Measurements from ENCODE around the gene PPP2R2C.

The PPP2R2C gene

GRCh38 chr4:6342530-6343293, 129.7 kb downstream of the PPP2R2C start:
- in situ Hi-C loops (cut with HindIII; ENCODE audit: low sequenced_read_pairs), result no loop called here
- TF ChIP-seq CTCF (IDR thresholded peaks at IDR 0.05; ENCODE audit: low read depth, low read length), result no peak
- H3K4me3 ChIP-seq (ENCODE audit: low read depth, low read length), result no peak overlapping the region
- DNase-seq (ENCODE audit: low read depth, low spot score), result no peak

- no peak for TF ChIP-seq CTCF (IDR thresholded peaks at IDR 0.05; ENCODE audit: low read depth, low read length)
- in situ Hi-C loops (cut with HindIII; ENCODE audit: low sequenced_read_pairs), result no loop called here
- no peak overlapping the region for H3K4me3 ChIP-seq (ENCODE audit: low read depth, low read length)
- no peak for DNase-seq (ENCODE audit: low read depth, low spot score)
Measured at GRCh38 chr4:6341696-6342095, 130.7 kb downstream of the PPP2R2C start.

DNA sequence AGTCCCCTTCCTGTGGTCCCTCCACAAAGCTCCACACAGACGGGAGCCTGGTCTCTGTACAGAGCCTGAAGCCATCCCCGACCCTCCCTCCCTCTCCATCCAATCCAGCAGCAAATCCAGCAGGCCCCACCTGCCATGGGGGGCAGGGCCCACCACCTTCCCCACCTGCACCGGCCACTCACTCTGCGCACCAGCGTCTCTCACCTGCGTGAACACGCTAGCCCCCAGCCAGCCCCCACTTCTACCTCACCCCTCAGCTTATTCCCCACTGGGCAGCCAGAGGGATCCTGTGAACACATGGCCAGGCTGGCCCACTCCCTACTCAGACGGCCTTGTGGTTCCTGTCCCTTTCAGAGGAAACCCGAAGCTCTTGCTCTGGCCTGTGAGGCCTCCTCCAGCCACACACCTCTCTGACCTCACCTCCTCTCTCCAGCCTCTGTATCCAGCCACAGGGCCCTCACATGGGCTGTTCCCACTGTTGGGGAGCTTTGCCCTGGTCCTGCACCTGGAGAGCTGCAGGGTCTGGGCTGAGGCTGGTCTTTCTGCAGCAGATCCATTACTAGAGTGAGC, 131.9 kb downstream of the PPP2R2C start:
- H3K4me3 ChIP-seq (ENCODE audit: low read depth, low read length), result no peak overlapping the region
- no peak for DNase-seq (ENCODE audit: low read depth, low spot score)
- in situ Hi-C loops (cut with HindIII; ENCODE audit: low sequenced_read_pairs), result no loop called here
- no peak for TF ChIP-seq CTCF (IDR thresholded peaks at IDR 0.05; ENCODE audit: low read depth, low read length)

DNA sequence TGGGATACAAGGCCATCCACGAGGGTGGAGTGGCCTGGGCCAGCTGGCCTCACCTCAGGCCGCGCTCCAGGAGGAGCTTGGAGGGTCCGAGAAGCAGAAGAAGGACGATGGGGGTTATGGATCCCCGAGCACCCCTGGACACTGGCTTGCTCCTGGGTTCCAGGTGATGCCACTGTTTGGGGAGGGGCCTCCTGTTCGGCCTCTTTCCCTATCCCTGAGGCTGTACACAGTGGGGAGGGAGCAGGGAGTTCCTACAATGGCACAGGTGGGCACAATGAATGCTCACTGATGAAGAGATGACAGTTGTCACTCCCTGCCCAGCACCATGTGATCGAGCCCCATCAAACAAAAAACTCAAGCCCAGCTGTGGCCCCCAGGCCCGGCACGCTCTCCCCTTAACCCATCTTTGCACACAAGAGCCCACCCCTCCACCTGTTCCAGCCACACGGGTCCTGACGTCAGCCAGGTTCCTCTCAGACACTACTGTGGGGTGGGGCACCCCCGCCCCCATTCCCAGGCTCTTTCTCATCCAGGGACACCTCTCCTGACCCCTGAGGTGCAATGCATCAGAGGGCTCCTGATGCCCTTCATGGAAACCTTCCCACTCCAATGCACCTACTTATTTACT, 132.5 kb downstream of the PPP2R2C start:
- in situ Hi-C loops (cut with HindIII; ENCODE audit: low sequenced_read_pairs), result no loop called here
- DNase-seq (ENCODE audit: low read depth, low spot score), result no peak
- TF ChIP-seq CTCF (IDR thresholded peaks at IDR 0.05; ENCODE audit: low read depth, low read length), result no peak
- H3K4me3 ChIP-seq (ENCODE audit: low read depth, low read length), result no peak overlapping the region

- DNase-seq (ENCODE audit: low read depth, low spot score), result no peak
- in situ Hi-C loops (cut with HindIII; ENCODE audit: low sequenced_read_pairs), result no loop called here
- no peak overlapping the region for H3K4me3 ChIP-seq (ENCODE audit: low read depth, low read length)
- TF ChIP-seq CTCF (IDR thresholded peaks at IDR 0.05; ENCODE audit: low read depth, low read length), result no peak
Measured at GRCh38 chr4:6338951-6339817, 133.2 kb downstream of the PPP2R2C start.

Measured in astrocyte of the spinal cord (primary cell).